Stimulated activated CD8-positive, alpha-beta memory T cell treated with anti-CD3 and anti-CD28 coated beads, Interleukin-12 subunit alpha, Interleukin-12 subunit beta, amount 100 ng/mL, for 24 hours (primary cell): Measurements from ENCODE around the gene PCDHGA11.
"Not testable (repeated sequence)": the region's sequence is repeated elsewhere in the genome, so short reads cannot be mapped to it uniquely, and the experiment has no call there.

Experiments
- DNase-seq: peaks from one replicate; pipeline ENCODE4 v3.0.0-alpha.2; 2020; ENCODE audit errors: extremely low read depth

PCDHGA11 gene

DNA sequence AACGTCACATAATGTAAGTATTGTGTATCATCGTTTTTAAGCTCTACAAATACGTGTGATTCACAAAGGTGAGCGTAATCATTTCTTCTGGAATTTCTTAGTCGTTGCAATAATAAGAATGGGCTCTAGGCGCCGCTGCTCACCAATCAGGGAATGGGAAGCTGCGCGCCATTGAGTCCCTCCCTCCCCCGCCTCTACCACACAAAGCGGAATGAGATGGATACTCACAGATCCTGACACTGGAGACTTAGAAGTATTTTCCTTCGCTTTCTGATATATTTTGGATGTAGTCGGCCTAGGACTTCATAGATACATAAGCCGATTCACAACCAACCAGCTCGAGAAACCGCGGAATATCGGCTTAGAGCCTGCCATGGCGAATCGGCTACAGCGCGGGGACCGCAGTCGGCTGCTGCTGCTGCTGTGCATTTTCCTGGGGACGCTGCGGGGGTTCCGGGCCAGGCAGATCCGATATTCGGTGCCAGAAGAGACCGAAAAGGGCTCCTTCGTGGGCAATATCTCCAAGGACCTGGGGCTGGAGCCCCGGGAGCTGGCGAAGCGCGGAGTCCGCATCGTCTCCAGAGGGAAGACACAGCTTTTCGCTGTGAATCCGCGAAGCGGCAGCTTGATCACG, at the start of gene PCDHGA11:
TSS of gene PCDHGA11 (plus strand) at position 197 of the 634 bp plus-strand sequence. CDS start at position 374, 177 bp downstream.
- no peak for DNase-seq

DNA sequence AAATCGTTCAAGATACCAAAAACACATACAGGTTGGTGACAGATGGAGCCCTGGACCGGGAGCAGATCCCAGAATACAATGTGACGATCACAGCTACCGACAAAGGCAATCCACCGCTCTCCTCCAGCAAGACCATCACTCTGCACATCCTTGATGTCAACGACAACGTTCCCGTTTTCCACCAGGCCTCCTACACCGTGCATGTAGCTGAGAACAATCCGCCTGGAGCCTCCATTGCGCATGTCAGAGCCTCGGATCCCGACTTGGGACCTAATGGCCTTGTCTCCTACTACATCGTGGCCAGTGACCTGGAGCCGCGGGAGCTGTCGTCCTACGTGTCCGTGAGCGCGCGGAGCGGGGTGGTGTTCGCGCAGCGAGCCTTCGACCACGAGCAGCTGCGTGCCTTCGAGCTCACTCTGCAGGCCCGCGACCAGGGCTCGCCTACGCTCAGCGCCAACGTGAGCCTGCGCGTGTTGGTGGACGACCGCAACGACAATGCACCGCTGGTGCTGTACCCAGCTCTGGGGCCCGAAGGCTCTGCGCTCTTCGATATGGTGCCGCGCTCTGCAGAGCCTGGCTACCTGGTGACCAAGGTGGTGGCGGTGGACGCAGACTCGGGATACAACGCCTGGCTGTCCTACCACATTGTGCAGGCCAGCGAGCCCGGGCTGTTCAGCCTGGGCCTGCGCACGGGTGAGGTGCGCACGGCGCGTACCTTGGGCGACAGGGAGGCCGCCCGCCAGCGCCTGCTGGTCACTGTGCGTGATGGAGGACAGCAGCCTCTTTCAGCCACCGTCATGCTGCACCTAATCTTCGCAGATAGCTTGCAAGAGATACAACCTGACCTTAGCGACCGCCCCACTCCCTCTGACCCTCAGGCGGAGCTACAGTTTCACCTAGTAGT, 49.0 kb upstream of the PCDHGA11 start:
- DNase-seq = no peak

DNA sequence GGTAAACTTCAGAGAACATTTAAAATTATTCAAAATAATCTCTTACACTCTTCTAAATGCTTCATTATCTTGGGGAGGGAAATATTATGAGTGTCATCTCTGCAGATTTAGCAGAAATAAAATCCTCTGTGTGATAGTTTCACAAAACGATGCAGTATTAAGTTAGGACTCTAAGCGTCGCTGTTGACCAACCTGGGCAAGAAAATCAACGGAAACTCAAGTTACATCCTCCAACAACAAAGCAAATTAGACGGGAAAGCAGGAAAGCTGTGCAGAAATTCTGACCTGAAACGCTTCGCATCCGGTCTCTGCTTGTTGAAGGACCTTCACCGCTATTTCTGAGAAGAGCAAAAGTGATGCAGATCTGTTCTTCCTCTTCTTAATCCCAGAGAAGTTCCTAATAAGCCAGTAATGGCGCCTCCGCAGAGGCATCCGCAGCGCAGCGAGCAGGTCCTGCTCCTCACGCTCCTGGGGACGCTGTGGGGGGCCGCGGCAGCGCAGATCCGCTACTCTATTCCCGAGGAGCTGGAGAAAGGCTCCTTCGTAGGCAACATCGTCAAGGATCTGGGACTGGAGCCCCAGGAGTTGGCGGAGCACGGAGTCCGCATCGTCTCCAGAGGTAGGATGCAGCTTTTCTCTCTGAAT, 47.1 kb upstream of the PCDHGA11 start, which contains the start of gene PCDHGA6:
TSS of gene PCDHGA6 (plus strand) at position 219 of the 645 bp plus-strand sequence. CDS start at position 412, 193 bp downstream.
- no peak for DNase-seq

DNA sequence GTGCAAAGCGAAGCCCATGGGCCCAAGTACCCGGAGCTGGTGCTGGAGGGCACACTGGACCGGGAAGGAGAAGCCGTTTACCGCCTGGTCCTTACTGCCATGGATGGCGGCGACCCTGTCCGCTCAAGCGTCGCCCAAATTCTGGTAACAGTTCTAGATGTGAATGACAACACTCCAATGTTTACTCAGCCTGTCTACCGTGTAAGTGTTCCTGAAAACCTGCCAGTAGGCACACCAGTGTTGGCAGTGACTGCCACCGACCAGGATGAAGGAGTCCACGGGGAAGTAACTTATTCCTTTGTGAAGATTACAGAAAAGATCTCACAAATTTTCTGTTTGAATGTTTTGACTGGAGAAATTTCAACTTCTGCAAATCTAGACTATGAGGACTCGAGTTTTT, 46.2 kb upstream of the PCDHGA11 start:
- DNase-seq = no peak

DNA sequence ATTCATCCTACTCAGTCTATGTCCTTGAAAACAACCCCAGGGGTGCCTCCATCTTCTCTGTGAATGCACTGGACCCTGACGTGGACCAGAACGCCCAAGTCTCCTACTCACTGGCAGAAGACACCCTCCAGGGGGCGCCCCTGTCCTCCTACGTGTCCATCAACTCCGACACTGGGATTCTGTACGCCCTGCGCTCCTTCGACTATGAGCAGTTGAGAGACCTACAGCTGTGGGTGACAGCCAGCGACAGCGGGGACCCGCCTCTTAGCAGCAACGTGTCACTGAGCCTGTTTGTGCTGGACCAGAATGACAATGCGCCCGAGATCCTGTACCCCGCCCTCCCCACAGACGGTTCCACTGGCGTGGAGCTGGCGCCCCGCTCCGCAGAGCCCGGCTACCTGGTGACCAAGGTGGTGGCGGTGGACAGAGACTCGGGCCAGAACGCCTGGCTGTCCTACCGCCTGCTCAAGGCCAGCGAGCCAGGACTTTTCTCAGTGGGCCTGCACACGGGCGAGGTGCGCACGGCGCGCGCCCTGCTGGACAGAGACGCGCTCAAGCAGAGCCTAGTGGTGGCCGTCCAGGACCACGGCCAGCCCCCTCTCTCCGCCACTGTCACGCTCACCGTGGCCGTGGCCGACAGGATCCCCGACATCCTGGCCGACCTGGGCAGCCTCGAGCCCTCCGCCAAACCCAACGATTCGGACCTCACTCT, 45.3 kb upstream of the PCDHGA11 start:
- DNase-seq = not testable (repeated sequence)

DNA sequence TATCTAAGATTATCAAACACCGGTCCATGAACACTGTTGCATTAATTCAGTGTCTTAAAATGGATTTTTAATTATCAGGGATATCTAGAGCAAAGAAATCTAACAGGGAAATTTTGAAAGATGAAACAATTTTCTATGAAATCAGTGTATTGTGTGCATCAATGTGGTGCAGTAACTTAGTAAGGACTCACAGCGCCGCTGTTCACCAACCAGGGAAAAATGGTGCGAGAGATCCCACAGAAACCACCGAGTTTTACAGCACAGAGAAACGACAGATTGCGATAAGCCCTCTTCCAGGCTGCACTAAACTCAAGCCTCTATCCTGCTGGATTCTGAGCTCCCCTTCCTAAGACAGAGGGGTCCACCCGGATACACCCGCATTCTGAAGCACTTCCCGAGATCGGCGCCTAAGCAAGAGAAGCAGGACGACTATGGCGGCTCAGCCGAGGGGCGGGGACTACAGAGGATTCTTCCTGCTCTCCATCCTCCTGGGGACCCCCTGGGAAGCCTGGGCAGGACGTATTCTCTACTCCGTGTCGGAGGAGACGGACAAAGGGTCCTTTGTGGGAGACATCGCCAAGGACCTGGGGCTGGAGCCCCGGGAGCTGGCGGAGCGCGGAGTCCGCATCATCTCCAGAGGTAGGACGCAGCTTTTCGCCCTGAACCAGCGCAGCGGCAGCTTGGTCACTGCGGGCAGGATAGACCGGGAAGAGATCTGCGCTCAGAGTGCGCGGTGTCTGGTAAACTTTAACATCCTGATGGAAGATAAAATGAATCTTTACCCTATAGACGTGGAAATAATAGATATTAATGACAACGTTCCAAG, 38.2 kb upstream of the PCDHGA11 start, which contains the start of gene PCDHGA7:
TSS of gene PCDHGA7 (plus strand) at position 274 of the 826 bp plus-strand sequence. CDS start at position 432, 158 bp downstream.
- no peak for DNase-seq

DNA sequence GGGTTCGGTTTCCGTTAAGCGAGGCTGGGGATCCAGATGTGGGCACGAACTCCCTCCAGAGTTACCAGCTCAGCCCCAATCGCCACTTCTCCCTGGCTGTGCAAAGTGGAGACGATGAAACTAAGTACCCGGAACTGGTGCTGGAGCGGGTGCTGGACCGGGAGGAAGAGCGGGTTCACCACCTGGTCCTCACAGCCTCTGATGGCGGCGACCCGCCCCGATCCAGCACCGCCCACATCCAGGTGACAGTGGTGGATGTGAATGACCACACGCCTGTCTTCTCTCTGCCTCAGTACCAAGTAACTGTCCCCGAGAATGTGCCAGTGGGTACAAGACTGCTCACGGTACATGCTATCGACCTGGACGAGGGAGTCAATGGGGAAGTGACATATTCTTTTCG, 37.5 kb upstream of the PCDHGA11 start:
- no peak for DNase-seq

DNA sequence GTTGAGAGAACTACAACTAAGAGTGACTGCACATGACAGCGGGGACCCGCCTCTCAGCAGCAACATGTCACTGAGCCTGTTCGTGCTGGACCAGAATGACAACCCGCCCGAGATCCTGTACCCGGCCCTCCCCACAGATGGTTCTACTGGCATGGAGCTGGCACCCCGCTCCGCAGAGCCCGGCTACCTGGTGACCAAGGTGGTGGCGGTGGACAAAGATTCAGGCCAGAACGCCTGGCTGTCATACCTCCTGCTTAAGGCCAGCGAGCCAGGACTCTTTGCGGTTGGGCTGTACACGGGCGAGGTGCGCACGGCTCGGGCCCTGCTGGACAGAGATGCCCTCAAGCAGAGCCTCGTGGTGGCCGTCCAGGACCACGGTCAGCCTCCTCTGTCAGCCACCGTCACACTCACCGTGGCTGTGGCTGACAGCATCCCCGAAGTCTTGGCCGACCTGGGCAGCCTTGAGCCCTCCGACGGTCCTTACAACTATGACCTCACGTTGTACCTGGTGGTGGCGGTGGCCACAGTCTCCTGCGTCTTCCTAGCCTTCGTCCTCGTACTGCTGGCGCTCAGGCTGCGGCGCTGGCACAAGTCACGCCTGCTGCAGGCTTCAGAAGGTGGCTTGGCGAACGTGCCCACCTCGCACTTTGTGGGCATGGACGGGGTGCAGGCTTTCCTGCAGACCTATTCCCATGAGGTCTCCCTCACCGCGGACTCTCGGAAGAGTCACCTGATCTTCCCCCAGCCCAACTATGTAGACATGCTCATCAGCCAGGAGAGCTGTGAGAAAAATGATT, 36.2 kb upstream of the PCDHGA11 start:
- DNase-seq = no peak

DNA sequence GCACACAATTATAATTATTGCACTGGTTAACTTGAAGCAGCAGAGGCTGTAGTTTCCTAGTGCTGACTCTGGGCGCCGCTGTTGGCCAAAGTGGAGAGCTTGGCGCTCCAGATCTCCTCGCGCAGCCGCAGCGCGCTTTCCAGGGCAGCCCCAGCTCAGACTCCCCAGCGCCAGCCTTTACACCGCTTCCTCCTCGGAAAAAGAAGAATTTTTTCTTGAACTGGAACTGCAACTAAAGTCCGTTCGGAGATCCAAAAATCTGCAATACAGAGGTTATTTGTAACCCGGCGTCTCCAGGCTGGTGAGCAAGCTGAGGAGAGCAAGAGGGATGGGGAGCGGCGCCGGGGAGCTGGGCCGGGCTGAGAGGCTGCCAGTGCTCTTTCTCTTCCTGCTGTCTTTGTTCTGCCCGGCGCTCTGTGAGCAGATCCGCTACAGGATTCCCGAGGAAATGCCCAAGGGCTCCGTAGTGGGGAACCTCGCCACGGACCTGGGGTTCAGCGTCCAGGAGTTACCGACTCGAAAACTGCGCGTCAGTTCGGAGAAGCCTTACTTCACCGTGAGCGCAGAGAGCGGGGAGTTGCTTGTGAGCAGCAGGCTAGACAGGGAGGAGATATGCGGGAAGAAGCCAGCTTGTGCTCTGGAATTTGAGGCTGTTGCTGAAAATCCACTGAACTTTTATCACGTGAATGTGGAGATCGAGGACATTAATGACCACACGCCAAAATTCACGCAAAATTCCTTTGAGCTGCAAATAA, 33.1 kb upstream of the PCDHGA11 start, which contains the start of gene PCDHGB4:
TSS of gene PCDHGB4 (plus strand) at position 142 of the 755 bp plus-strand sequence. CDS start at position 329, 187 bp downstream.
- DNase-seq = not testable (repeated sequence)

DNA sequence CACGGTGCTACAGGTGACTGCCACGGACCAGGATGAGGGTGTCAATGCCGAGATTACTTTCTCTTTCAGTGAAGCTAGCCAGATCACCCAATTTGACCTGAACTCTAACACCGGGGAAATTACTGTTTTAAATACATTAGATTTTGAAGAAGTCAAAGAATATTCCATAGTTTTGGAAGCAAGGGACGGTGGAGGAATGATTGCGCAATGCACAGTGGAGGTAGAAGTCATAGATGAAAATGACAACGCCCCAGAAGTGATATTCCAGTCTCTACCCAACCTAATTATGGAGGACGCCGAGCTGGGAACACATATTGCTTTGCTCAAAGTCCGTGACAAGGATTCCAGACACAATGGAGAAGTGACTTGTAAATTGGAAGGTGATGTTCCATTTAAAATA, 32.2 kb upstream of the PCDHGA11 start:
- DNase-seq = no peak

DNA sequence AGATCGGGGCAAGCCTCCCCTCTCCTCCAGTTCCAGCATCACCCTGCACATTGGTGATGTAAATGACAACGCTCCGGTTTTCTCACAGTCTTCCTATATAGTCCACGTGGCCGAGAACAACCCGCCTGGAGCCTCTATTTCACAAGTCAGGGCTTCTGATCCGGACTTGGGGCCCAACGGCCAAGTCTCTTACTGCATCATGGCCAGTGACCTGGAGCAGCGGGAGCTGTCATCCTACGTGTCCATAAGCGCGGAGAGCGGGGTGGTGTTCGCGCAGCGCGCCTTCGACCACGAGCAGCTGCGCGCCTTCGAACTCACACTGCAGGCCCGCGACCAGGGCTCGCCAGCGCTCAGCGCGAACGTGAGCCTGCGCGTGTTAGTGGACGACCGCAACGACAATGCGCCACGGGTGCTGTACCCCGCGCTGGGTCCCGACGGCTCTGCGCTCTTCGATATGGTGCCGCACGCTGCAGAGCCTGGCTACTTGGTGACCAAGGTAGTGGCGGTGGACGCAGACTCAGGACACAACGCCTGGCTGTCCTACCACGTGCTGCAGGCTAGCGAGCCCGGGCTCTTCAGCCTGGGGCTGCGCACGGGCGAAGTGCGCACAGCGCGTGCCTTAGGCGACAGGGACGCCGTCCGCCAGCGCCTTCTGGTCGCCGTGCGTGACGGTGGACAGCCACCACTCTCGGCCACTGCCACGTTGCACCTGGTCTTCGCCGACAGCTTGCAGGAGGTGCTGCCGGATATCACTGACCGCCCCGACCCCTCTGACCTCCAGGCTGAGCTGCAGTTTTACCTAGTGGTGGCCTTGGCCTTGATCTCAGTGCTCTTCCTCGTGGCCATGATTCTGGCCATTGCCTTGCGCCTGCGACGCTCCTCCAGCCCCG, 31.5 kb upstream of the PCDHGA11 start:
- no peak for DNase-seq

DNA sequence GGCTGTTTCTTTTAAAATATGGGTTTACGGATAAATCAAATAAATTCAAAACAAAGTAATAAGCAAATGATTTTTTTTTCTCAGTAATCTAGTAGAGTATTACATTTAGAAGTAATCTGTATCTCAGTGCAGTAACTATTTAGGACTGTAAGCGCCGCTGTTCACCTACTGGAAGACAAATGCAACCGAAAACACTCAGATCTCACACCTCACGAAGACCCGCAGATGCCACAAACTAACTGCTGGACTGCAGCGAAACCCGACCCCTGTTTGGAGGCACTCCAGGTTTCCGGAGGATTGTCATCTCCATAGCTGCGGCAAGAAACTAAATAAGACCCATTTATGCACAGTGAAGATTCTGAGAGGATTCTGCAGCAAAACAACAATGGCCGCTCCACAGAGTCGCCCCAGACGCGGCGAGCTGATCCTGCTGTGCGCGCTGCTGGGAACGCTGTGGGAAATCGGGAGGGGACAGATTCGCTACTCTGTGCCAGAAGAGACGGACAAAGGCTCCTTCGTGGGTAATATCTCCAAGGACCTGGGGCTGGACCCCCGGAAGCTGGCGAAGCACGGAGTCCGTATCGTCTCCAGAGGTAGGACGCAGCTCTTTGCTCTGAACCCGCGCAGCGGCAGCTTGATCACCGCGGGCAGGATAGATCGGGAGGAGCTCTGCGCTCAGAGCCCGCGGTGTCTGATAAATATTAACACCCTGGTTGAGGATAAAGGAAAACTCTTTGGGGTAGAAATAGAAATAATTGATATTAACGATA, 28.2 kb upstream of the PCDHGA11 start, which contains the start of gene PCDHGA8:
TSS of gene PCDHGA8 (plus strand) at position 205 of the 770 bp plus-strand sequence. CDS start at position 386, 181 bp downstream.
- no peak for DNase-seq

DNA sequence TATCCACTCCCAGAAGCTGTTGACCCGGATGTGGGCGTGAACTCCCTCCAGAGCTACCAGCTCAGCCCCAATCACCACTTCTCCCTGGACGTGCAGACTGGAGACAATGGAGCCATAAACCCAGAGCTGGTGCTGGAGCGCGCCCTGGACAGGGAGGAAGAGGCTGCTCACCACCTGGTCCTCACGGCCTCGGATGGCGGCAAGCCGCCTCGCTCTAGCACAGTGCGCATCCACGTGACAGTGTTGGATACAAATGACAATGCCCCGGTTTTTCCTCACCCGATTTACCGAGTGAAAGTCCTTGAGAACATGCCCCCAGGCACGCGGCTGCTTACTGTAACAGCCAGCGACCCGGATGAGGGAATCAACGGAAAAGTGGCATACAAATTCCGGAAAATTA, 27.6 kb upstream of the PCDHGA11 start:
- DNase-seq = no peak

DNA sequence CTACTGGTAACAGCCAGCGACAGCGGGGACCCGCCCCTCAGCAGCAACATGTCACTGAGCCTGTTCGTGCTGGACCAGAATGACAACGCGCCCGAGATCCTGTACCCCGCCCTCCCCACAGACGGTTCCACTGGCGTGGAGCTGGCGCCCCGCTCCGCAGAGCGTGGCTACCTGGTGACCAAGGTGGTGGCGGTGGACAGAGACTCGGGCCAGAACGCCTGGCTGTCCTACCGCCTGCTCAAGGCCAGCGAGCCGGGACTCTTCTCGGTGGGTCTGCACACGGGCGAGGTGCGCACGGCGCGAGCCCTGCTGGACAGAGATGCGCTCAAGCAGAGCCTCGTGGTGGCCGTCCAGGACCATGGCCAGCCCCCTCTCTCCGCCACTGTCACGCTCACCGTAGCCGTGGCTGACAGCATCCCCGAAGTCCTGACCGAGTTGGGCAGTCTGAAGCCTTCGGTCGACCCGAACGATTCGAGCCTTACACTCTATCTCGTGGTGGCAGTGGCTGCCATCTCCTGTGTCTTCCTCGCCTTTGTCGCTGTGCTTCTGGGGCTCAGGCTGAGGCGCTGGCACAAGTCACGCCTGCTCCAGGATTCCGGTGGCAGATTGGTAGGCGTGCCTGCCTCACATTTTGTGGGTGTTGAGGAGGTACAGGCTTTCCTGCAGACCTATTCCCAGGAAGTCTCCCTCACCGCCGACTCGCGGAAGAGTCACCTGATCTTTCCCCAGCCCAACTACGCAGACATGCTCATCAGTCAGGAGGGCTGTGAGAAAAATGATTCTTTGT, 26.3 kb upstream of the PCDHGA11 start:
- not testable (repeated sequence) for DNase-seq

DNA sequence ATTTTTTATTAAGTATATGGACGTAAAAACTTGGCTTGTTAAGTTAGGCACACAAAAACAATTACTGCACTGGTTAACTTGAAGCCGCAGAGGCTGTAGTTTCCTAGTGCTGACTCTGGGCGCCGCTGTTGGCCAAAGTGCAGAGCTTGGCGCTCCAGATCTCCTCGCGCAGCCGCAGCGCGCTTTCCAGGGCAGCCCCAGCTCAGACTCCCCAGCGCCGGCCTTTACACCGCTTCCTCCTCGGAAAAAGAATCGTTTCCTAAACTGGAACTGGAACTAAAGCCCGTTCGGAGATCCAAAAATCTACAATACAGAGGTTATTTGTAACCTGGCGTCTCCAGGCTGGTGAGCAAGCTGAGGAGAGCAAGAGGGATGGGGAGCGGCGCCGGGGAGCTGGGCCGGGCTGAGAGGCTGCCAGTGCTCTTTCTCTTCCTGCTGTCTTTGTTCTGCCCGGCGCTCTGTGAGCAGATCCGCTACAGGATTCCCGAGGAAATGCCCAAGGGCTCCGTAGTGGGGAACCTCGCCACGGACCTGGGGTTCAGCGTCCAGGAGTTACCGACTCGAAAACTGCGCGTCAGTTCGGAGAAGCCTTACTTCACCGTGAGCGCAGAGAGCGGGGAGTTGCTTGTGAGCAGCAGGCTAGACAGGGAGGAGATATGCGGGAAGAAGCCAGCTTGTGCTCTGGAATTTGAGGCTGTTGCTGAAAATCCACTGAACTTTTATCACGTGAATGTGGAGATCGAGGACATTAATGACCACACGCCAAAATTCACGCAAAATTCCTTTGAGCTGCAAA, 22.9 kb upstream of the PCDHGA11 start, which contains the start of gene PCDHGB5:
TSS of gene PCDHGB5 (plus strand) at position 192 of the 796 bp plus-strand sequence. CDS start at position 373, 181 bp downstream.
- DNase-seq = not testable (repeated sequence)
